OCI-M2 (cell line): ENCODE data around the gene TP53AIP1.

ENCODE experiments used
- DNase-seq: peaks from one replicate; lab custom pipeline; 2025; ENCODE audit not compliant: unreplicated experiment; lab: John Stamatoyannopoulos, UW

TP53AIP1 gene

GRCh38 chr11:128907585-128907984, 35.1 kb downstream of the TP53AIP1 start:
- DNase-seq, result no peak

GRCh38 chr11:128906185-128907050, 36.3 kb downstream of the TP53AIP1 start:
- DNase-seq, result no peak

- DNase-seq, result no peak
Measured at GRCh38 chr11:128905345-128906184, 37.1 kb downstream of the TP53AIP1 start.

- no peak for DNase-seq
Measured at GRCh38 chr11:128904656-128905344, 37.9 kb downstream of the TP53AIP1 start.

- no peak for DNase-seq
Measured at GRCh38 chr11:128904303-128904655, 38.4 kb downstream of the TP53AIP1 start.

- no peak for DNase-seq
Measured at GRCh38 chr11:128903248-128904061, 39.2 kb downstream of the TP53AIP1 start.

GRCh38 chr11:128902515-128903066, 40.1 kb downstream of the TP53AIP1 start:
- DNase-seq, result no peak

GRCh38 chr11:128901653-128902514, 40.8 kb downstream of the TP53AIP1 start:
- no peak for DNase-seq

GRCh38 chr11:128900468-128900867, 42.2 kb downstream of the TP53AIP1 start:
- no peak for DNase-seq

GRCh38 chr11:128898580-128899344, 43.9 kb downstream of the TP53AIP1 start:
- DNase-seq, result no peak

- DNase-seq, result no peak
Measured at GRCh38 chr11:128897826-128898225, 44.8 kb downstream of the TP53AIP1 start.

- DNase-seq, result no peak
Measured at GRCh38 chr11:128896356-128896755, 46.3 kb downstream of the TP53AIP1 start.

GRCh38 chr11:128895526-128895925, 47.1 kb downstream of the TP53AIP1 start:
- DNase-seq, result no peak

- DNase-seq, result no peak
Measured at GRCh38 chr11:128894685-128895084, 48.0 kb downstream of the TP53AIP1 start.

GRCh38 chr11:128894286-128894681, 48.4 kb downstream of the TP53AIP1 start:
- no peak for DNase-seq

GRCh38 chr11:128893578-128894285, 48.9 kb downstream of the TP53AIP1 start:
- no peak for DNase-seq

- DNase-seq, result no peak
Measured at GRCh38 chr11:128892866-128893565, 49.7 kb downstream of the TP53AIP1 start.
